Measurements from ENCODE around the gene SYT5. TPM values are rescaled to one million over a fixed set of nuclear protein-coding genes. Genes with fewer than 3 reads are reported as not detected.

SYT5 gene
- polyA plus RNA-seq, 1 donor (not counting 4 experiments of a cell fraction or from before 2014, with no cell fraction given) = 0.33 TPM

DNA sequence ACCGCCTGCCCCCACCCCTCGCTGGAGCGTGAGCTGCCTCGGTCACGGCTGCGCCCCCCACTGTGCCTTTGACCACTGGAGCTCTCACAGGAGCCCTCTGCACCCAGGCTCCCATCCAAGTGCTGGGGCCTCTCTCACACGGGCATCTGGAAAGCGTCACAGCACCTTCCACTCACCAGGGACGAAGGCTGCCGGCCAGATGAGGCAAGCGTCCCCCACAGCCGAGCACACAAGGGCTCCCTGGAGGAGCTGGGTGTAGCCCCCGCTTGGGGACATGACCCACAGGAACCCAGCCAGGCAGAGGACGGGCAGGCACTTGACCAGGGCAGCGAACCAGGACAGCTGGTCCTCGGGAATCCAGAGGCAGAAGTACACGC, 47.9 kb upstream of the SYT5 start:
- H3K79me2 ChIP-seq (ENCODE audit: control insufficient read depth, insufficient read depth, low read length) = no peaks in the 10 kb centered on the region
- no peaks in the 10 kb centered on the region for H3K27me3 ChIP-seq (ENCODE audit: control insufficient read depth, extremely low read depth, insufficient read depth, low read length)
- H3K36me3 ChIP-seq (ENCODE audit: control insufficient read depth in 2 of 2, extremely low read depth in 1 of 2, insufficient read depth in 2 of 2, low read length in 2 of 2) = peaks cover 23 to 30% of the 10 kb centered on the region in 2 experiments
- no peak overlapping the region for H3K27ac ChIP-seq (ENCODE audit: control insufficient read depth, insufficient read depth, low read length)
- H3K4me2 ChIP-seq (ENCODE audit: control insufficient read depth, extremely low read depth, insufficient read depth, low read depth, low read length) = no peak overlapping the region
- dilution Hi-C loops (cut with MboI; ENCODE audit: extremely low pct_ligation_motif_present, low sequenced_read_pairs) = no loop called here
- H4K20me1 ChIP-seq (ENCODE audit: control insufficient read depth, extremely low read depth, insufficient read depth, low read length) = no peaks in the 10 kb centered on the region
- TF ChIP-seq, protein P1, sequence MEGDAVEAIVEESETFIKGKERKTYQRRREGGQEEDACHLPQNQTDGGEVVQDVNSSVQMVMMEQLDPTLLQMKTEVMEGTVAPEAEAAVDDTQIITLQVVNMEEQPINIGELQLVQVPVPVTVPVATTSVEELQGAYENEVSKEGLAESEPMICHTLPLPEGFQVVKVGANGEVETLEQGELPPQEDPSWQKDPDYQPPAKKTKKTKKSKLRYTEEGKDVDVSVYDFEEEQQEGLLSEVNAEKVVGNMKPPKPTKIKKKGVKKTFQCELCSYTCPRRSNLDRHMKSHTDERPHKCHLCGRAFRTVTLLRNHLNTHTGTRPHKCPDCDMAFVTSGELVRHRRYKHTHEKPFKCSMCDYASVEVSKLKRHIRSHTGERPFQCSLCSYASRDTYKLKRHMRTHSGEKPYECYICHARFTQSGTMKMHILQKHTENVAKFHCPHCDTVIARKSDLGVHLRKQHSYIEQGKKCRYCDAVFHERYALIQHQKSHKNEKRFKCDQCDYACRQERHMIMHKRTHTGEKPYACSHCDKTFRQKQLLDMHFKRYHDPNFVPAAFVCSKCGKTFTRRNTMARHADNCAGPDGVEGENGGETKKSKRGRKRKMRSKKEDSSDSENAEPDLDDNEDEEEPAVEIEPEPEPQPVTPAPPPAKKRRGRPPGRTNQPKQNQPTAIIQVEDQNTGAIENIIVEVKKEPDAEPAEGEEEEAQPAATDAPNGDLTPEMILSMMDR (optimal IDR thresholded peaks at IDR 0.05 in 1 of 3, IDR thresholded peaks at IDR 0.05 in 1 of 3, conservative IDR thresholded peaks at IDR 0.05 in 1 of 3; ENCODE audit: extremely low read depth in 1 of 3, insufficient read depth in 2 of 3, low read length in 3 of 3) = no peak
- no peak for TF ChIP-seq EZH2 (IDR thresholded peaks at IDR 0.05; ENCODE audit: low read length)
- no peak overlapping the region for H2AFZ ChIP-seq (ENCODE audit: control insufficient read depth, low read length)
- no peaks in the 10 kb centered on the region for H3K4me1 ChIP-seq (ENCODE audit: control insufficient read depth, extremely low read depth, insufficient read depth, low read length)
- no peaks in the 10 kb centered on the region for H3K9me1 ChIP-seq (ENCODE audit: control insufficient read depth, extremely low read depth, insufficient read depth, low read length)
- no peak overlapping the region for H3K9ac ChIP-seq (ENCODE audit: control insufficient read depth, extremely low read depth, insufficient read depth, low read length)
- no peak overlapping the region for H3K4me3 ChIP-seq (ENCODE audit: control insufficient read depth in 2 of 3, extremely low read depth in 1 of 3, insufficient read depth in 2 of 3, low read depth in 1 of 3, low read length in 3 of 3)
- DNase-seq (ENCODE audit: low read depth, low spot score) (no peak), FAIRE-seq (no peak)
- no peaks in the 10 kb centered on the region for H3K9me3 ChIP-seq (ENCODE audit: control insufficient read depth, low read depth, low read length)

DNA sequence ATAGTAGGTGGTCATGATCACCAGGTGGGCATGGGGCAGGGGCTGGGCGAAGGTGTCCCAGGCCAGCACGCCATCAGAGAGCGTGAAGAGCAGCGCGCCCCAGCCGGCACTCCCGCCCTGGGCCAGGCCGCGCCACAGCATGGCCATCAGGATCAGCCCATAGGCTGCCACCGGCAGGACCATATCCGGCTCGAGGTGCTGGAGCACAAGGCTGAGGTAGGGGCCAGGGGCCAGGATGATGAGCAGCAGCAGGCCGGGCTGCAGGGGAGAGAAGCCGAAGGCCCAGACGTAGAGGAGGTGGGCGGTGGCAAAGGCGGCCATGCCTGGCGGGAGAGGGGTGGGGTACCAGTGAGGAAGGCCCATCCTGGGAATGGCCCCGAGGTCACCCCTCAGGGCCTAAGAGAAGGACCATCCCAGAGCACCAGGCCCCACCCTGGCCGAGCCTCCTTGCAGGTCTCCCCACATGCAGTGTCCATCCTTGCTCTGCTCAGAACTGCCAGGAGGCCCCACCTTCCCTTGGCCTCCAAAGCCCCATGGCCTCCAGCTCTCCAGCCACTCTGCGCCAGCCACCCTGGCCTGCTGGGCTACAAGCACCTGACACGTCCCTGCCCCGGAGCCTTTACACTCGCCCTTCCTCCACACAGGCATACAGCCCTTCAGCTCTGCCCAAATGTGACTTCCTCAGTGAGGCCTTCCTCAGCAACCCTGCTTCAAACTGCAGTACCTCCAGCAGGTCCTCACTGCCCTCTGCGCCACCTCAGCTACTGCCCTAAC, 47.3 kb upstream of the SYT5 start:
- Histone ChIP-seq H4K20me1 (ENCODE audit: control insufficient read depth, extremely low read depth, insufficient read depth, low read length) (no peaks in the 10 kb centered on the region), H3K36me3 (ENCODE audit: control insufficient read depth in 2 of 2, extremely low read depth in 1 of 2, insufficient read depth in 2 of 2, low read length in 2 of 2) (peaks cover 17 to 26% of the 10 kb centered on the region in 2 experiments), H3K79me2 (ENCODE audit: control insufficient read depth, insufficient read depth, low read length) (no peaks in the 10 kb centered on the region), H3K27ac (ENCODE audit: control insufficient read depth, insufficient read depth, low read length) (no peak overlapping the region), H3K27me3 (ENCODE audit: control insufficient read depth, extremely low read depth, insufficient read depth, low read length) (no peaks in the 10 kb centered on the region), H2AFZ (ENCODE audit: control insufficient read depth, low read length) (no peak overlapping the region), H3K4me2 (ENCODE audit: control insufficient read depth, extremely low read depth, insufficient read depth, low read depth, low read length) (no peak overlapping the region), H3K4me1 (ENCODE audit: control insufficient read depth, extremely low read depth, insufficient read depth, low read length) (no peaks in the 10 kb centered on the region), H3K9me1 (ENCODE audit: control insufficient read depth, extremely low read depth, insufficient read depth, low read length) (no peaks in the 10 kb centered on the region), H3K9ac (ENCODE audit: control insufficient read depth, extremely low read depth, insufficient read depth, low read length) (no peak overlapping the region), H3K9me3 (ENCODE audit: control insufficient read depth, low read depth, low read length) (no peaks in the 10 kb centered on the region), H3K4me3 (ENCODE audit: control insufficient read depth in 2 of 3, extremely low read depth in 1 of 3, insufficient read depth in 2 of 3, low read depth in 1 of 3, low read length in 3 of 3) (no peak overlapping the region)
- no peak for DNase-seq (ENCODE audit: low read depth, low spot score)
- no peak for FAIRE-seq
- TF ChIP-seq, protein P1 (optimal IDR thresholded peaks at IDR 0.05 in 1 of 3, IDR thresholded peaks at IDR 0.05 in 1 of 3, conservative IDR thresholded peaks at IDR 0.05 in 1 of 3; ENCODE audit: extremely low read depth in 1 of 3, insufficient read depth in 2 of 3, low read length in 3 of 3) = no peak
- no peak for TF ChIP-seq EZH2 (IDR thresholded peaks at IDR 0.05; ENCODE audit: low read length)
- dilution Hi-C loops (cut with MboI; ENCODE audit: extremely low pct_ligation_motif_present, low sequenced_read_pairs) = no loop called here

Data from keratinocyte (primary cell).